OCI-LY7 (cell line): ENCODE measurements around the gene KLHL17.

Experiments
- EZH2phosphoT487 ChIP-seq: fragments of 200-600 bp; sonication (generic); IDR thresholded peaks from 2 replicates; pipeline ENCODE4 v1.6.1; 2018; ENCODE audit warnings: low read depth, borderline replicate concordance, mild to moderate bottlenecking, mixed run types, antibody characterized with exemption, low read length, moderate library complexity, mixed read lengths
- TF ChIP-seq, protein P1 (sequence below): fragments of 200-600 bp; sonication (generic); conservative IDR thresholded peaks from 2 replicates; pipeline ENCODE4 v1.5.1; 2014; ENCODE audit warnings: mild to moderate bottlenecking, antibody characterized with exemption, low read length, moderate library complexity, mixed read lengths

DNA sequence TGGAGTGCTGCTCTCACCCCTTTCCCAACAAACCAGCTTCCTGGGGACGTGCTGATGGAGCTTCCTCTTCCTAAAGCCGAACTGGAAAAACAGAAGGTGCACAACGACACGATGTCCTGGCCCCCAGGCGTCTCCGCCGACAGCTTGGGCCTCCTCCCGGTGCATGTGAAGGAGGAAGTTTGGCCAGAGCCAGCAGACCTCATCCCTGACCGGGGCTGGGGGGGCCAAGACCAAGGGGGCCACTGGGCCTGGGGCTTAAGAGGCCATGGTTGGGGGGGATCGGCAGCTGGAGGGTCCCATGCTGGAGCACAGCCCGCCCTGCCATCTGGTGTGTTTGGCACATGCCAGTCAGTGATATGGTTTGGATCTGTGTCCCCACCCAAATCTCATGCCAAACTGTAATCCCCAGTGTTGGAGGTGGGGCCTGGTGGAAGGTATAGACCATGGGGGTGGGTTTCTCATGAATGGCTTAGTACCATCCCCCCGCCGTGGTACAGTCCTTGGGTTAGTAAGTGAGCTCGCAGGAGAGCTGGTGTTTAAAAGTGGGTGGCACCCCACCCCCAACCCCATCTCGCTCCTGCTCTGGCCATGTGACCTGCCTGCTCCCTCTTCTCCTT, 33.1 kb downstream of the KLHL17 start:
- TF ChIP-seq, protein P1, sequence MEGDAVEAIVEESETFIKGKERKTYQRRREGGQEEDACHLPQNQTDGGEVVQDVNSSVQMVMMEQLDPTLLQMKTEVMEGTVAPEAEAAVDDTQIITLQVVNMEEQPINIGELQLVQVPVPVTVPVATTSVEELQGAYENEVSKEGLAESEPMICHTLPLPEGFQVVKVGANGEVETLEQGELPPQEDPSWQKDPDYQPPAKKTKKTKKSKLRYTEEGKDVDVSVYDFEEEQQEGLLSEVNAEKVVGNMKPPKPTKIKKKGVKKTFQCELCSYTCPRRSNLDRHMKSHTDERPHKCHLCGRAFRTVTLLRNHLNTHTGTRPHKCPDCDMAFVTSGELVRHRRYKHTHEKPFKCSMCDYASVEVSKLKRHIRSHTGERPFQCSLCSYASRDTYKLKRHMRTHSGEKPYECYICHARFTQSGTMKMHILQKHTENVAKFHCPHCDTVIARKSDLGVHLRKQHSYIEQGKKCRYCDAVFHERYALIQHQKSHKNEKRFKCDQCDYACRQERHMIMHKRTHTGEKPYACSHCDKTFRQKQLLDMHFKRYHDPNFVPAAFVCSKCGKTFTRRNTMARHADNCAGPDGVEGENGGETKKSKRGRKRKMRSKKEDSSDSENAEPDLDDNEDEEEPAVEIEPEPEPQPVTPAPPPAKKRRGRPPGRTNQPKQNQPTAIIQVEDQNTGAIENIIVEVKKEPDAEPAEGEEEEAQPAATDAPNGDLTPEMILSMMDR: no peak
- TF ChIP-seq EZH2phosphoT487: no peak
